DND-41 (cell line): ENCODE results near the gene SLC39A11.

ENCODE experiments used
- EZH2 ChIP-seq: IDR thresholded peaks from 3 replicates; pipeline ENCODE4 v1.6.1; 2012; ENCODE audit warnings: borderline replicate concordance, low read depth, mild to moderate bottlenecking, moderate library complexity, low read length, inconsistent platforms; ENCODE audit not compliant: severe bottlenecking
- TF ChIP-seq, protein P1 (sequence below): IDR thresholded peaks from 2 replicates; pipeline ENCODE4 v1.5.1; 2012; ENCODE audit warnings: borderline replicate concordance, low read length, moderate library complexity, mild to moderate bottlenecking; ENCODE audit not compliant: poor library complexity, severe bottlenecking; ENCODE audit errors: extremely low read depth

DNA sequence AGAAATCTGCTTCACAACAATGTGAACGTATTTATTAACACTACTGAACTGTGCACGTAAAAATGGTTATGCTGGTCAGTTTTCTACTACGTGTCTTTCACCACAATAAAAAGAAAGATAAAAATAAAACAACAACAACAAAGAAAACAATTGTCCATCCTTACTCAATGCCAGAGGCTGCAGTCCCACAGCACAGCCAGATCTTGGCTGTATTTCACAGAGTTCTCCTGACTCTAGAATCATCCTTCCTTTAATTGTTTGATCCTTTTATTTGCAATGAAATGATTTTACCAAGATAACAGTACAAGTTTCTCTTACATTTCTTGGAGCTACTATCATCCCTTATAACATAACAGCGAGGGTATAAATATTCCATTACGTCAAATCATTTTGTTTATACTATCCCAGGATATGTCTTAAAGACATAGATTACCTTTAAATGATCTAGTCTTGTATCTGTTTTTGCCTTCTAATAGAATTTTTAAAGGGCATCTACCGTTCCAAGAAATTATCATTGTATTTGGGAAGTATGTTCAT, 103.3 kb downstream of the SLC39A11 start:
- TF ChIP-seq, protein P1, sequence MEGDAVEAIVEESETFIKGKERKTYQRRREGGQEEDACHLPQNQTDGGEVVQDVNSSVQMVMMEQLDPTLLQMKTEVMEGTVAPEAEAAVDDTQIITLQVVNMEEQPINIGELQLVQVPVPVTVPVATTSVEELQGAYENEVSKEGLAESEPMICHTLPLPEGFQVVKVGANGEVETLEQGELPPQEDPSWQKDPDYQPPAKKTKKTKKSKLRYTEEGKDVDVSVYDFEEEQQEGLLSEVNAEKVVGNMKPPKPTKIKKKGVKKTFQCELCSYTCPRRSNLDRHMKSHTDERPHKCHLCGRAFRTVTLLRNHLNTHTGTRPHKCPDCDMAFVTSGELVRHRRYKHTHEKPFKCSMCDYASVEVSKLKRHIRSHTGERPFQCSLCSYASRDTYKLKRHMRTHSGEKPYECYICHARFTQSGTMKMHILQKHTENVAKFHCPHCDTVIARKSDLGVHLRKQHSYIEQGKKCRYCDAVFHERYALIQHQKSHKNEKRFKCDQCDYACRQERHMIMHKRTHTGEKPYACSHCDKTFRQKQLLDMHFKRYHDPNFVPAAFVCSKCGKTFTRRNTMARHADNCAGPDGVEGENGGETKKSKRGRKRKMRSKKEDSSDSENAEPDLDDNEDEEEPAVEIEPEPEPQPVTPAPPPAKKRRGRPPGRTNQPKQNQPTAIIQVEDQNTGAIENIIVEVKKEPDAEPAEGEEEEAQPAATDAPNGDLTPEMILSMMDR: no peak
- no peak for TF ChIP-seq EZH2
